ENCODE results near the gene JHY.
A peak's percentile ranks its signal among the peaks of the same experiment; 100 is the strongest.
"Not testable (repeated sequence)": the region's sequence is repeated elsewhere in the genome, so short reads cannot be mapped to it uniquely, and the experiment has no call there.

The JHY gene

GRCh38 chr11:122852074-122852795 lies 30.3 kb upstream of the JHY start:
- H3K4me3 Mint-ChIP-seq, result no peak overlapping the region
- H3K27ac Mint-ChIP-seq, result peak overlapping the region in 1 of 3 experiments; percentile 25
- H3K27me3 Mint-ChIP-seq (ENCODE audit: low read depth), result no peaks in the 10 kb centered on the region
- H3K9me3 Mint-ChIP-seq, result no peaks in the 10 kb centered on the region
- H3K4me1 Mint-ChIP-seq, result peaks cover 6% of the 10 kb centered on the region
- TF ChIP-seq CTCF (IDR thresholded peaks at IDR 0.05; ENCODE audit: unreplicated experiment in 3 of 3), result no peak
- H3K36me3 Mint-ChIP-seq (ENCODE audit: low read depth), result no peaks in the 10 kb centered on the region

GRCh38 chr11:122852796-122853160 lies 29.8 kb upstream of the JHY start:
- H3K36me3 Mint-ChIP-seq (ENCODE audit: low read depth), result no peaks in the 10 kb centered on the region
- H3K4me3 Mint-ChIP-seq, result no peak overlapping the region
- TF ChIP-seq CTCF (IDR thresholded peaks at IDR 0.05; ENCODE audit: unreplicated experiment in 3 of 3), result no peak
- H3K27me3 Mint-ChIP-seq (ENCODE audit: low read depth), result no peaks in the 10 kb centered on the region
- H3K4me1 Mint-ChIP-seq, result peaks cover 6% of the 10 kb centered on the region
- no peaks in the 10 kb centered on the region for H3K9me3 Mint-ChIP-seq
- H3K27ac Mint-ChIP-seq, result peak overlapping the region in 1 of 3 experiments; percentile 25

GRCh38 chr11:122853261-122853660 lies 29.3 kb upstream of the JHY start:
- H3K4me1 Mint-ChIP-seq, result peaks cover 6% of the 10 kb centered on the region
- no peaks in the 10 kb centered on the region for H3K36me3 Mint-ChIP-seq (ENCODE audit: low read depth)
- no peak overlapping the region for H3K4me3 Mint-ChIP-seq
- H3K9me3 Mint-ChIP-seq, result no peaks in the 10 kb centered on the region
- H3K27ac Mint-ChIP-seq, result no peak overlapping the region
- TF ChIP-seq CTCF (IDR thresholded peaks at IDR 0.05; ENCODE audit: unreplicated experiment in 3 of 3), result no peak
- no peaks in the 10 kb centered on the region for H3K27me3 Mint-ChIP-seq (ENCODE audit: low read depth)

- Mint-ChIP-seq H3K9me3 (no peaks in the 10 kb centered on the region), H3K27me3 (ENCODE audit: low read depth) (no peaks in the 10 kb centered on the region), H3K27ac (peak overlapping the region in 1 of 3 experiments; percentile 75), H3K4me3 (no peak overlapping the region), H3K36me3 (ENCODE audit: low read depth) (no peaks in the 10 kb centered on the region), H3K4me1 (peaks cover 6% of the 10 kb centered on the region)
- peak; percentile 74 to 83 (median 76) for TF ChIP-seq CTCF (IDR thresholded peaks at IDR 0.05; ENCODE audit: unreplicated experiment in 3 of 3)
Observed at GRCh38 chr11:122853971-122854446, 28.6 kb upstream of the JHY start.

- TF ChIP-seq CTCF (IDR thresholded peaks at IDR 0.05; ENCODE audit: unreplicated experiment in 3 of 3), result no peak
- H3K9me3 Mint-ChIP-seq, result no peaks in the 10 kb centered on the region
- no peak overlapping the region for H3K4me3 Mint-ChIP-seq
- peaks cover 13% of the 10 kb centered on the region for H3K27me3 Mint-ChIP-seq (ENCODE audit: low read depth)
- H3K27ac Mint-ChIP-seq, result no peak overlapping the region
- no peaks in the 10 kb centered on the region for H3K4me1 Mint-ChIP-seq
- H3K36me3 Mint-ChIP-seq (ENCODE audit: low read depth), result no peaks in the 10 kb centered on the region
Observed at GRCh38 chr11:122861631-122862030, 20.9 kb upstream of the JHY start.

GRCh38 chr11:122862091-122862490 lies 20.5 kb upstream of the JHY start:
- H3K4me1 Mint-ChIP-seq, result no peaks in the 10 kb centered on the region
- H3K27ac Mint-ChIP-seq, result no peak overlapping the region
- H3K27me3 Mint-ChIP-seq (ENCODE audit: low read depth), result peaks cover 16% of the 10 kb centered on the region
- no peak for TF ChIP-seq CTCF (IDR thresholded peaks at IDR 0.05; ENCODE audit: unreplicated experiment in 3 of 3)
- no peak overlapping the region for H3K4me3 Mint-ChIP-seq
- no peaks in the 10 kb centered on the region for H3K36me3 Mint-ChIP-seq (ENCODE audit: low read depth)
- H3K9me3 Mint-ChIP-seq, result no peaks in the 10 kb centered on the region

GRCh38 chr11:122863154-122863553 lies 19.4 kb upstream of the JHY start:
- H3K27me3 Mint-ChIP-seq (ENCODE audit: low read depth), result peaks cover 26% of the 10 kb centered on the region
- H3K27ac Mint-ChIP-seq; H3K4me1 Mint-ChIP-seq; H3K36me3 Mint-ChIP-seq (ENCODE audit: low read depth); H3K4me3 Mint-ChIP-seq; H3K9me3 Mint-ChIP-seq: not testable (repeated sequence)

Data from nephron (organoid).